Measurements from ENCODE around the gene METTL27.

Gene METTL27

GRCh38 chr7:73786588-73786987, 55.7 kb downstream of the METTL27 start:
- no peak for DNase-seq (ENCODE audit: low spot score in 2 of 2)
- no peak overlapping the region for H3K27ac Mint-ChIP-seq (ENCODE audit: low read depth)

More at GRCh38 chr7:73786588-73786987, 55.7 kb downstream of the METTL27 start:
- H3K4me3 Mint-ChIP-seq = no peak overlapping the region
- H3K36me3 Mint-ChIP-seq (ENCODE audit: insufficient read depth) = no peaks in the 10 kb centered on the region
- H3K9me3 Mint-ChIP-seq = no peaks in the 10 kb centered on the region
- peaks cover under 1% of the 10 kb centered on the region for H3K27me3 Mint-ChIP-seq
- no peaks in the 10 kb centered on the region for H3K4me1 Mint-ChIP-seq
- no peak for ATAC-seq (replicated peaks; ENCODE audit: extremely low read depth, poor library complexity, severe bottlenecking)

All from central memory CD8-positive, alpha-beta T cell (primary cell).